ENCODE data around the gene PSORS1C1. TPM values are rescaled to one million over a fixed set of nuclear protein-coding genes. Genes with fewer than 3 reads are reported as not detected.

The PSORS1C1 gene
- total RNA-seq, 6 experiments from 2014 or later, result 0.07 to 0.42 TPM; not detected in 4

DNA sequence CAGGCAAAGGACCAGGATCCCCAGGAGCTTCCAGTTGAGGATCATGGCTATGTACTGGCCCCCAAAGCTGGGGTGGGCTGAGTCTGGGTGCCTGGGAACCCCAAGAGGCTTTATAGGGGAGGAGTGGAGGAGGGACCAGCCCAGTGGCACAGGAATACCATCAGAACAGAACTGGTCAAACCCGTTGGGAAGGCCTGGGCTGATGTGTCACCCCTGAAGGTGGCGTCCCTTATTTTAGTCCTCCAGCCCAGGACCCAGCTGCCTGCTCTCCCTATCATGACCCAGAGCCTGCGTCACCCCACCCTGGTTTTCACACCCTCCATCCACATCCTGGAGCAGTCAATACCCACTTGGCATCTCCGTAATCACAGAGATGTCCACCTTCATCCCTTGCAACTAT, 24.4 kb downstream of the PSORS1C1 start, which contains the start of gene PSORS1C2:
TSS of gene PSORS1C2 (minus strand) at position 85 of the 400 bp plus-strand sequence. CDS start at position 45, 40 bp downstream.
- Histone ChIP-seq H3K4me3 (no peak within 1 kb of the TSS), H3K27ac (no peak within 1 kb of the TSS), H3K9me3 (no peaks in the 10 kb centered on the region), H3K36me3 (no peaks in the 10 kb centered on the region), H3K4me1 (no peaks in the 10 kb centered on the region), H3K27me3 (no peaks in the 10 kb centered on the region)
- ATAC-seq (no peak), DNase-seq (no peak)
- TF ChIP-seq, protein P1, sequence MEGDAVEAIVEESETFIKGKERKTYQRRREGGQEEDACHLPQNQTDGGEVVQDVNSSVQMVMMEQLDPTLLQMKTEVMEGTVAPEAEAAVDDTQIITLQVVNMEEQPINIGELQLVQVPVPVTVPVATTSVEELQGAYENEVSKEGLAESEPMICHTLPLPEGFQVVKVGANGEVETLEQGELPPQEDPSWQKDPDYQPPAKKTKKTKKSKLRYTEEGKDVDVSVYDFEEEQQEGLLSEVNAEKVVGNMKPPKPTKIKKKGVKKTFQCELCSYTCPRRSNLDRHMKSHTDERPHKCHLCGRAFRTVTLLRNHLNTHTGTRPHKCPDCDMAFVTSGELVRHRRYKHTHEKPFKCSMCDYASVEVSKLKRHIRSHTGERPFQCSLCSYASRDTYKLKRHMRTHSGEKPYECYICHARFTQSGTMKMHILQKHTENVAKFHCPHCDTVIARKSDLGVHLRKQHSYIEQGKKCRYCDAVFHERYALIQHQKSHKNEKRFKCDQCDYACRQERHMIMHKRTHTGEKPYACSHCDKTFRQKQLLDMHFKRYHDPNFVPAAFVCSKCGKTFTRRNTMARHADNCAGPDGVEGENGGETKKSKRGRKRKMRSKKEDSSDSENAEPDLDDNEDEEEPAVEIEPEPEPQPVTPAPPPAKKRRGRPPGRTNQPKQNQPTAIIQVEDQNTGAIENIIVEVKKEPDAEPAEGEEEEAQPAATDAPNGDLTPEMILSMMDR (IDR thresholded peaks at IDR 0.05), result no peak
- no peak for TF ChIP-seq POLR2A (IDR thresholded peaks at IDR 0.05)
- WGBS (ENCODE audit: insufficient coverage, low coverage, low lambda C conversion rate, missing lambda C conversion rate), result no CpG with 5 or more reads among the region's 4 CpGs
- intact Hi-C loops (cut with DNase I), result loop anchor here (5.0 to 10.0 kb wide), 3 partner anchors 53 to 238 kb away; no protein-coding TSS in a partner anchor

DNA sequence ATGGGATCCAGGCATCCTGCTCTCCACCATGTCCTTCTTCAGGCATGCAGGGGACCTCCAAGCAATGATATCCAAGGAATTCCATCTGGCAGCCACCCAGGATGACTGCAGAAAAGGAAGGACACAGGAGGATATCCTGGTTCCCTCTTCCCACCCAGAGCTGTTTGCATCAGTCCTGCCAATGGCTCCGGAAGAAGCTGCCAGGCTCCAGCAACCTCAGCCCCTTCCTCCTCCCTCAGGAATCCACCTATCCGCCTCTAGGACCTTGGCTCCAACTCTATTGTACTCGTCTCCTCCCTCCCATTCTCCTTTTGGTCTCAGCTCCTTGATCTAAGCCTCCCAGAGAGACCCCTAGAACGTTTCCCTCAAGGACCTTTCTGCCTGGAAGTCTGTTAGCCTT, 25.0 kb downstream of the PSORS1C1 start:
- ATAC-seq (peak in 1 of 4 donors; percentile 22), DNase-seq (no peak)
- H3K27me3 ChIP-seq, result no peaks in the 10 kb centered on the region
- H3K27ac ChIP-seq, result no peak overlapping the region
- WGBS (ENCODE audit: insufficient coverage, low coverage, low lambda C conversion rate, missing lambda C conversion rate), result 45% methylated on average over 3 of the region's 4 CpGs
- intact Hi-C loops (cut with DNase I), result loop anchor here (5.0 to 10.0 kb wide), 3 partner anchors 53 to 238 kb away; no protein-coding TSS in a partner anchor
- no peak overlapping the region for H3K4me3 ChIP-seq
- TF ChIP-seq, protein P1 (IDR thresholded peaks at IDR 0.05), result no peak
- no peak for TF ChIP-seq POLR2A (IDR thresholded peaks at IDR 0.05)
- H3K9me3 ChIP-seq, result no peaks in the 10 kb centered on the region
- H3K4me1 ChIP-seq, result no peaks in the 10 kb centered on the region
- no peaks in the 10 kb centered on the region for H3K36me3 ChIP-seq

DNA sequence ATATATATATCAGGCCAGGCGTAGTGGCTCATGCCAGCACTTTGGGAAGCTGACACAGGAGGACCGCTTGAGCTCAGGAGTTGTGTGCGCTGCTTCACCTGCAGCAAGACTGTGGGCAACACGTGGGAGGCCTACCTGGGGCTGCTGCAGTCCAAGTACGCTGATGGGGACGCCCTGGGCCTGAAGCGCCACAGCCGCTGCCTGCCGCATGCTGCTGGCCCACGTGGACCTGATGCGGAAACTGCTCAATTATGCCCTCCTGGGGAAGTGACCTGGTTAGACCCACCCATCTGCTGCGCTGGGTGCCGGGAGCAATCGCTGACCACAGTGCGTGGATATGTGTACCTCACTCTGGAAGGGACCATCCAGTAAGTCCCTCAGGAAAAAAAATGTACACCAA, 26.0 kb downstream of the PSORS1C1 start:
- H3K4me3 ChIP-seq, result no peak overlapping the region
- WGBS (ENCODE audit: insufficient coverage, low coverage, low lambda C conversion rate, missing lambda C conversion rate), result no CpG with 5 or more reads among the region's 15 CpGs
- no peaks in the 10 kb centered on the region for H3K4me1 ChIP-seq
- no peak for TF ChIP-seq POLR2A (IDR thresholded peaks at IDR 0.05)
- TF ChIP-seq, protein P1 (IDR thresholded peaks at IDR 0.05), result no peak
- DNase-seq (no peak), ATAC-seq (no peak)
- H3K27me3 ChIP-seq, result no peaks in the 10 kb centered on the region
- intact Hi-C loops (cut with DNase I), result no loop called here
- no peak overlapping the region for H3K27ac ChIP-seq
- H3K36me3 ChIP-seq, result no peaks in the 10 kb centered on the region
- no peaks in the 10 kb centered on the region for H3K9me3 ChIP-seq

DNA sequence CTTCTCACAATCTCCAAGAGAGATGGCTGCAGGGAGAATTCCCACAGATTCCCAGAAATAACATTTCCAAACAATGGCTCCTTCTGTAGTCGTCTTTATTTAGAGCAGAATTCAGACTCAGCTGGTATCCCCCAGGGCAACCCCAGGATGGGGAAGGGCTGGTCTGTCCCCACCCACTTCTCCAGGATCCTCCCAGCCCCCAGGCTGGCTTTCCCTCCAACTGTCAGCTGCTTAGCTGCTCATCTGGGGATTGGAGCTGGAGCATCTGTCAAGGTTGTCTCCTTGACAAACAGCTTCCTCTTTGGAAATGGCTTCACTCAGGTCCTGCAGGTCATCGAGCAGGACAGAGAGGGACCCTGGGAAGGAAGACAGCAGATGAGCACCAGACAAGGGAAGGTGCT, 27.8 kb downstream of the PSORS1C1 start:
- WGBS (ENCODE audit: insufficient coverage, low coverage, low lambda C conversion rate, missing lambda C conversion rate), result 73% methylated on average over 2 of the region's 2 CpGs
- intact Hi-C loops (cut with DNase I), result no loop called here
- Histone ChIP-seq H3K27ac (no peak overlapping the region), H3K4me1 (no peaks in the 10 kb centered on the region), H3K36me3 (no peaks in the 10 kb centered on the region), H3K9me3 (no peaks in the 10 kb centered on the region), H3K27me3 (no peaks in the 10 kb centered on the region), H3K4me3 (no peak overlapping the region)
- TF ChIP-seq, protein P1 (IDR thresholded peaks at IDR 0.05), result no peak
- TF ChIP-seq POLR2A (IDR thresholded peaks at IDR 0.05), result no peak
- DNase-seq, result no peak
- ATAC-seq, result no peak

DNA sequence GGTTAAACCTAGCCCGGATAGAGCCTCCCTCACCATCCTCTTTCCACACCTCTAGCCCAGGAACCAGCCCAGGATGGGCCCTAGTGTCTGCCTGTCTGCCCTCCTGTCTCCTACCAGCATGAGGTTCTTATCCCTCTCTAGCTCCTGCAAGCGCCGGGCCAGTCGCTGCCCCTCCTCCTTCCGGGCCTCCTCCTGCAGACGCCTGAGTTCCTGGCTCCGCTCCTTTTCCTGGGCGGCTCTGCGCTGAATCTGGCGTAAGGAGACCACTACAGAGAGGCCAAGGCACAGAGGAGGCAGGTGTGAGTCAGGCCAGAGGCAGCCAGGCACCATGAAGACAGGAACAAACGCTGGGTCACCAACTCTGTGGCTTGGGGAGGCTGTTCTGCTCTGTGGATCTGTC, 28.5 kb downstream of the PSORS1C1 start:
- WGBS (ENCODE audit: insufficient coverage, low coverage, low lambda C conversion rate, missing lambda C conversion rate), result 53% methylated on average over 9 of the region's 11 CpGs
- Histone ChIP-seq H3K27ac (no peak overlapping the region), H3K4me3 (no peak overlapping the region), H3K27me3 (no peaks in the 10 kb centered on the region), H3K9me3 (no peaks in the 10 kb centered on the region), H3K36me3 (no peaks in the 10 kb centered on the region), H3K4me1 (no peaks in the 10 kb centered on the region)
- DNase-seq, result no peak
- TF ChIP-seq POLR2A (IDR thresholded peaks at IDR 0.05), result no peak
- TF ChIP-seq, protein P1 (IDR thresholded peaks at IDR 0.05), result no peak
- intact Hi-C loops (cut with DNase I), result no loop called here
- ATAC-seq, result peak; percentile 36 to 39 (median 38)
